Measurements from ENCODE around the gene RBMX. TPM values are rescaled to one million over a fixed set of nuclear protein-coding genes. Genes with fewer than 3 reads are reported as not detected.
A peak's percentile ranks its signal among the peaks of the same experiment; 100 is the strongest.
"Not testable (repeated sequence)": the region's sequence is repeated elsewhere in the genome, so short reads cannot be mapped to it uniquely, and the experiment has no call there.

RBMX gene
- total RNA-seq = 100 to 1,000 TPM; 380 to 396 TPM
- 526 TPM for polyA plus RNA-seq (2013, experiment 1 of 2)
- 480 TPM for polyA plus RNA-seq (2013, experiment 2 of 2)
- long read RNA-seq, experiment 1, transcript RBMX-201 (9 exons, 2,012 nt) = major isoform, 99 of 220 reads
- long read RNA-seq, experiment 1, transcript RBMX-205 (3 exons, 2,041 nt) = minor isoform, 10 of 220 reads
- long read RNA-seq, experiment 1, partial matches to known transcripts = 47 of 220 reads
- long read RNA-seq, experiment 1, other reads (novel, unspliced or antisense) = 64 of 220 reads
- long read RNA-seq, experiment 2, transcript RBMX-201 (9 exons, 2,012 nt) = major isoform, 502 of 800 reads
- long read RNA-seq, experiment 2, partial matches to known transcripts = 53 of 800 reads
- long read RNA-seq, experiment 2, other reads (novel, unspliced or antisense) = 238 of 800 reads
- long read RNA-seq, experiment 3, transcript RBMX-205 (3 exons, 2,041 nt) = minor isoform, 6 of 2,103 reads
- long read RNA-seq, experiment 3, transcript RBMX-201 (9 exons, 2,012 nt) = major isoform, 1,475 of 2,103 reads
- long read RNA-seq, experiment 3, transcript RBMX-207 (8 exons, 2,148 nt) = minor isoform, 9 of 2,103 reads
- long read RNA-seq, experiment 3, partial matches to known transcripts = 53 of 2,103 reads
- long read RNA-seq, experiment 3, other reads (novel, unspliced or antisense) = 560 of 2,103 reads
- long read RNA-seq, experiment 4, transcript RBMX-201 (9 exons, 2,012 nt) = major isoform, 685 of 749 reads
- long read RNA-seq, experiment 4, partial matches to known transcripts = 16 of 749 reads
- long read RNA-seq, experiment 4, other reads (novel, unspliced or antisense) = 47 of 749 reads

DNA sequence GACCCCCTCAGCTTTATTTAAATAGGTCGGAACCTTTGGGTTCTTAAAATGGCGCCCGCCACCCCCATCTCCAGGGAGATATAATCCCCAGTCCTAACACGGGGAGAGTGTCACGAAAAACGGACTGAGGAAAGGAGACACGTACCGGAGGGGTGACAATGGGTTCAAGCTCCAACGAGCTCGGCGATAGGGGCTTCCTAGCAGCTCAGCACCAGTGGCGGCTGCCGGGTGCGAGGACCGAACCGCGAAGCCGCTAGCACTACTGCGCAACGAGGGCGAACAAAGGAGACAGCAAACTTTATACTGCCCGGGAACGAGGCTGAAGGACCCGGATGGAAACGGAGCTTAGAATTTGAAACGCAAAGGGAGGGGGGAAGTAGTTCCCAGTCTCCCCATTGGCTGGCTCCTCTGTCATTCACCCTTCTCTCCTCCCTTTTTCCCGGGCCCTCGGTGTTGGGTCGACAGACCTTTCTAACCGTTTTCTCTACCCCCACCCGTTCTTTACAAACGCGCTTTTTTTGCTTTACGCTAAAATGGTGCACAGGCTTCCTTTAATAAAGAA is at the start of gene RBMX:
TSS of gene RBMX (minus strand) at position 274 of the 562 bp plus-strand sequence. CDS start 1,298 bp downstream, outside the sequence.
- H3K27me3 Mint-ChIP-seq (ENCODE audit: insufficient read depth) = no peaks in the 10 kb centered on the region
- TF ChIP-seq, protein P1, sequence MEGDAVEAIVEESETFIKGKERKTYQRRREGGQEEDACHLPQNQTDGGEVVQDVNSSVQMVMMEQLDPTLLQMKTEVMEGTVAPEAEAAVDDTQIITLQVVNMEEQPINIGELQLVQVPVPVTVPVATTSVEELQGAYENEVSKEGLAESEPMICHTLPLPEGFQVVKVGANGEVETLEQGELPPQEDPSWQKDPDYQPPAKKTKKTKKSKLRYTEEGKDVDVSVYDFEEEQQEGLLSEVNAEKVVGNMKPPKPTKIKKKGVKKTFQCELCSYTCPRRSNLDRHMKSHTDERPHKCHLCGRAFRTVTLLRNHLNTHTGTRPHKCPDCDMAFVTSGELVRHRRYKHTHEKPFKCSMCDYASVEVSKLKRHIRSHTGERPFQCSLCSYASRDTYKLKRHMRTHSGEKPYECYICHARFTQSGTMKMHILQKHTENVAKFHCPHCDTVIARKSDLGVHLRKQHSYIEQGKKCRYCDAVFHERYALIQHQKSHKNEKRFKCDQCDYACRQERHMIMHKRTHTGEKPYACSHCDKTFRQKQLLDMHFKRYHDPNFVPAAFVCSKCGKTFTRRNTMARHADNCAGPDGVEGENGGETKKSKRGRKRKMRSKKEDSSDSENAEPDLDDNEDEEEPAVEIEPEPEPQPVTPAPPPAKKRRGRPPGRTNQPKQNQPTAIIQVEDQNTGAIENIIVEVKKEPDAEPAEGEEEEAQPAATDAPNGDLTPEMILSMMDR (conservative IDR thresholded peaks at IDR 0.05) = no peak
- Histone ChIP-seq H3K27me3 (ENCODE audit: control insufficient read depth, insufficient read depth, low read length, poor library complexity, severe bottlenecking) (no peaks in the 10 kb centered on the region), H3K4me3 (ENCODE audit: low read length) (peak within 1 kb of the TSS; percentile 99), H3K4me1 (ENCODE audit: control insufficient read depth, insufficient read depth, low read length) (no peaks in the 10 kb centered on the region), H3K9me3 (ENCODE audit: control insufficient read depth, low read length) (no peaks in the 10 kb centered on the region), H3K27ac (ENCODE audit: low read depth, low read length) (peak within 1 kb of the TSS; percentile 91), H3K9ac (ENCODE audit: extremely low read depth, low read length, poor library complexity, severe bottlenecking) (peak within 1 kb of the TSS; percentile 99), H3K36me3 (ENCODE audit: control insufficient read depth, insufficient read depth, low read length) (peaks cover 35% of the 10 kb centered on the region)
- H3K4me1 Mint-ChIP-seq = peaks cover 5% of the 10 kb centered on the region
- peak within 1 kb of the TSS; percentile 99 for H3K27ac Mint-ChIP-seq
- peak; percentile 93 for DNase-seq
- 0% methylated on average over 4 to 33 of the region's 34 CpGs for WGBS, 2 experiments (ENCODE audit: insufficient coverage in 1 of 2, insufficient read length in 1 of 2)
- peak within 1 kb of the TSS; percentile 96 for H3K4me3 Mint-ChIP-seq
- H3K9me3 Mint-ChIP-seq = peaks cover 65% of the 10 kb centered on the region
- H3K36me3 Mint-ChIP-seq (ENCODE audit: low read depth) = peaks cover 39% of the 10 kb centered on the region

DNA sequence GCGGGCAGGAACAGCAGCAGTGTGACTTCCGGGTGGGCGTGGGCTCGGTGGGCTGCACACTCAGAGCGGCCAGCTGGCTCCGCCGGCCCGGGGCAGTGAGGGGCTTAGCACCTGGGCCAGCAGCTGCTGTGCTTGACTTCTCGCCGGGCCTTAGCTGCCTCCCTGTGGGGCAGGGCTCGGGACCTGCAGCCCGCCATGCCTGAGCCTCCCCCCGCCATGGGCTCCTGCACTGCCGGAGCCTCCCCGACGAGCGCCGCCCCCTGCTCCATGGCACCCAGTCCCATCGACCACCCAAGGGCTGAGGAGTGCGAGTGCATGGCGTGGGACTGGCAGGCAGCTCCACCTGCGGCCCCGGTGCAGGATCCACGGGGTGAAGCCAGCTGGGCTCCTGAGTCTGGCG is 40.9 kb upstream of the RBMX start:
- not testable (repeated sequence) for H3K4me3 ChIP-seq (ENCODE audit: low read length); DNase-seq; H3K9ac ChIP-seq (ENCODE audit: extremely low read depth, low read length, poor library complexity, severe bottlenecking); H3K27me3 Mint-ChIP-seq (ENCODE audit: insufficient read depth); H3K9me3 ChIP-seq (ENCODE audit: control insufficient read depth, low read length); H3K4me3 Mint-ChIP-seq; H3K27me3 ChIP-seq (ENCODE audit: control insufficient read depth, insufficient read depth, low read length, poor library complexity, severe bottlenecking); H3K27ac ChIP-seq (ENCODE audit: low read depth, low read length); H3K27ac Mint-ChIP-seq; H3K4me1 Mint-ChIP-seq; H3K4me1 ChIP-seq (ENCODE audit: control insufficient read depth, insufficient read depth, low read length); H3K36me3 ChIP-seq (ENCODE audit: control insufficient read depth, insufficient read depth, low read length)
- Mint-ChIP-seq H3K9me3 (peaks cover 40% of the 10 kb centered on the region), H3K36me3 (ENCODE audit: low read depth) (peaks cover 14% of the 10 kb centered on the region)
- 99 to 100% methylated on average over 4 to 20 of the region's 25 CpGs for WGBS, 2 experiments (ENCODE audit: insufficient coverage in 1 of 2, insufficient read length in 1 of 2)

DNA sequence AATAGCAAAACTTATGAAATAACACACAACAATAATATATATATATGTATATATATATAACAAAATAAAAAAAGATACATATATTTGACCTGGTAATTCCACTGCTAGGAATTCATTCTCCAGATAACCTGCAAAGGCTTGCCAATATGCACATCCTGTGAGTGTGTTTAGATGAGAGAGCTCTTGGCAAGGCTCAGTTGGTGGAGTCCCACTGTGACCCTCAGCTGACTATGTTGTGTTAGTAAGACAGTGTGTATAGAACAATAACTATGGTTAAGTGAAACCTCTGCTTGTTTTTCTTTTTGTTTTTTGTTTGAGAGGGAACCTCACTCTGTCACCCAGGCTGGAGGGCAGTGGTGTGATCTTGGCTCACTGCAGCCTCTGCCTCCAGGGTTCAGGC is 39.5 kb upstream of the RBMX start:
- H3K27me3 Mint-ChIP-seq (ENCODE audit: insufficient read depth) = no peaks in the 10 kb centered on the region
- H3K9me3 Mint-ChIP-seq = peaks cover 37% of the 10 kb centered on the region
- TF ChIP-seq, protein P1 (conservative IDR thresholded peaks at IDR 0.05) = no peak
- H3K27me3 ChIP-seq (ENCODE audit: control insufficient read depth, insufficient read depth, low read length, poor library complexity, severe bottlenecking) = no peaks in the 10 kb centered on the region
- H3K9me3 ChIP-seq (ENCODE audit: control insufficient read depth, low read length) = no peaks in the 10 kb centered on the region
- DNase-seq = no peak
- H3K9ac ChIP-seq (ENCODE audit: extremely low read depth, low read length, poor library complexity, severe bottlenecking) = no peak overlapping the region
- H3K4me1 ChIP-seq (ENCODE audit: control insufficient read depth, insufficient read depth, low read length) = no peaks in the 10 kb centered on the region
- H3K4me1 Mint-ChIP-seq = no peaks in the 10 kb centered on the region
- H3K36me3 Mint-ChIP-seq (ENCODE audit: low read depth) = peaks cover 14% of the 10 kb centered on the region
- no peaks in the 10 kb centered on the region for H3K36me3 ChIP-seq (ENCODE audit: control insufficient read depth, insufficient read depth, low read length)
- H3K27ac Mint-ChIP-seq = no peak overlapping the region
- H3K27ac ChIP-seq (ENCODE audit: low read depth, low read length) = no peak overlapping the region
- H3K4me3 Mint-ChIP-seq = no peak overlapping the region
- no peak overlapping the region for H3K4me3 ChIP-seq (ENCODE audit: low read length)

Data from endodermal cell (in vitro differentiated cells).